PC-3 (cell line): Measurements from ENCODE around the gene ZFX. TPM values are rescaled to one million over a fixed set of nuclear protein-coding genes. Genes with fewer than 3 reads are reported as not detected.

Source experiments
- ATAC-seq: fragments of 200-7000 bp; cut with Tn5 transposase; 2 replicates; pipeline ENCODE4 v1.9.1; 2020; ENCODE audit warnings: mild to moderate bottlenecking, moderate library complexity
- BruUV-seq: library from RNA; stranded (reverse); fragments of 400-500 nt; replicated peaks from 2 replicates; lab custom pipeline; 2021; lab: Mats Ljungman, UMichigan
- CTCF ChIA-PET: fragments of 300-600 bp; sonication (Branson Sonifier 250); formaldehyde crosslinking; loops from one replicate; lab custom pipeline; 2022; ENCODE audit warnings: antibody characterized with exemption; lab: Charles Lee
- POLR2A ChIA-PET: fragments of 300-600 bp; sonication (Branson Sonifier 250); formaldehyde crosslinking; loops from one replicate; lab custom pipeline; 2022; ENCODE audit warnings: antibody characterized with exemption; ENCODE audit not compliant: unreplicated experiment; lab: Charles Lee
- DNase-seq: peaks from one replicate; pipeline ENCODE4 v3.0.0-alpha.2; 2015
- H2AFZ ChIP-seq: fragments of 300-600 bp; sonication (generic); 2 replicates; pipeline ENCODE4 v1.6.0; 2016; ENCODE audit warnings: antibody characterized with exemption, low read length
- H3F3A ChIP-seq: fragments of 300-600 bp; sonication (generic); one replicate; pipeline ENCODE4 v1.6.0; 2017; ENCODE audit warnings: antibody characterized with exemption, low read length, control low read depth, mild to moderate bottlenecking; ENCODE audit not compliant: unreplicated experiment
- H3K27ac ChIP-seq: fragments of 300-600 bp; sonication (generic); 2 replicates; pipeline ENCODE4 v1.5.1; 2016; ENCODE audit warnings: mild to moderate bottlenecking, low read length
- H3K27me3 ChIP-seq: fragments of 300-600 bp; sonication (generic); 2 replicates; pipeline ENCODE4 v1.6.1; 2016; ENCODE audit warnings: low read length, mixed read lengths
- H3K36me3 ChIP-seq: fragments of 300-600 bp; sonication (generic); 2 replicates; pipeline ENCODE4 v1.6.1; 2016; ENCODE audit warnings: low read depth, mixed run types, low read length, mixed read lengths
- H3K4me1 ChIP-seq: fragments of 300-600 bp; sonication (generic); 2 replicates; pipeline ENCODE4 v1.5.1; 2016; ENCODE audit warnings: low read length; ENCODE audit not compliant: insufficient read depth
- H3K4me2 ChIP-seq: fragments of 300-600 bp; sonication (generic); 2 replicates; pipeline ENCODE4 v1.6.0; 2016; ENCODE audit warnings: low read length
- H3K4me3 ChIP-seq: fragments of 300-600 bp; sonication (generic); 2 replicates; pipeline ENCODE4 v1.5.1; 2016; ENCODE audit warnings: mild to moderate bottlenecking, low read length, mixed read lengths
- H3K79me2 ChIP-seq: fragments of 300-600 bp; sonication (generic); 2 replicates; pipeline ENCODE4 v1.6.1; 2017; ENCODE audit warnings: low read length, mixed read lengths
- H3K9ac ChIP-seq: fragments of 300-600 bp; sonication (generic); 2 replicates; pipeline ENCODE4 v1.6.0; 2016; ENCODE audit warnings: mild to moderate bottlenecking, low read length
- H3K9me2 ChIP-seq: fragments of 300-600 bp; sonication (generic); replicated peaks from 2 replicates; pipeline ENCODE4 v1.6.1; 2016; ENCODE audit warnings: mixed run types, low read length, mixed read lengths
- H3K9me3 ChIP-seq: fragments of 300-600 bp; sonication (generic); 2 replicates; pipeline ENCODE4 v1.6.1; 2016; ENCODE audit warnings: low read length, mixed read lengths
- H4K20me1 ChIP-seq: fragments of 300-600 bp; sonication (generic); 2 replicates; pipeline ENCODE4 v1.6.1; 2016; ENCODE audit warnings: low read length, mixed read lengths
- EZH2 ChIP-seq: fragments of 300-600 bp; sonication (generic); IDR thresholded peaks from one replicate; pipeline ENCODE4 v1.6.1; 2017; ENCODE audit warnings: antibody characterized with exemption, mild to moderate bottlenecking, low read length; ENCODE audit not compliant: unreplicated experiment
- EZH2phosphoT487 ChIP-seq: fragments of 300-600 bp; sonication (generic); IDR thresholded peaks from 2 replicates; pipeline ENCODE4 v1.6.1; 2018; ENCODE audit warnings: mild to moderate bottlenecking, antibody characterized with exemption, low read length, borderline replicate concordance
- intact Hi-C: fragments of 100-400 bp; cut with micrococcal nuclease; formaldehyde crosslinking; loops from 2 replicates; pipeline ENCODE4 v1.9.0; 2023
- total RNA-seq: library from RNA; depleted of rRNA; stranded (reverse); fragments of >200 nt; gene quantifications from 2 replicates; pipeline ENCODE4 v1.2.3, GENCODE V29; 2014
- TF ChIP-seq, protein P1 (sequence below): fragments of 300-600 bp; sonication (generic); conservative IDR thresholded peaks from 2 replicates; pipeline ENCODE4 v1.5.1; 2017; ENCODE audit warnings: antibody characterized with exemption, low read depth, mild to moderate bottlenecking, low read length

Gene ZFX
- total RNA-seq, 1 experiment from 2014 or later = 21.0 TPM

GRCh38 chrX:24259544-24260240 is 110.2 kb downstream of the ZFX start:
- H3K27ac ChIP-seq = no peak overlapping the region
- no peaks in the 10 kb centered on the region for H4K20me1 ChIP-seq
- H3K9me2 ChIP-seq = no peaks in the 10 kb centered on the region
- no peaks in the 10 kb centered on the region for H3K9me3 ChIP-seq
- POLR2A ChIA-PET = no interaction called here
- no peaks in the 10 kb centered on the region for H3F3A ChIP-seq
- H2AFZ ChIP-seq = no peak overlapping the region
- ATAC-seq = peak; percentile 70
- H3K4me3 ChIP-seq = no peak overlapping the region
- BruUV-seq = no TSS peak
- no peaks in the 10 kb centered on the region for H3K27me3 ChIP-seq
- H3K4me2 ChIP-seq = no peak overlapping the region
- DNase-seq = peak; percentile 67
- no peak overlapping the region for H3K9ac ChIP-seq
- intact Hi-C loops = loop anchor here (1.0 to 10.0 kb wide), 5 partner anchors 85 to 239 kb away; no protein-coding TSS in a partner anchor
- TF ChIP-seq EZH2 = no peak
- TF ChIP-seq, protein P1, sequence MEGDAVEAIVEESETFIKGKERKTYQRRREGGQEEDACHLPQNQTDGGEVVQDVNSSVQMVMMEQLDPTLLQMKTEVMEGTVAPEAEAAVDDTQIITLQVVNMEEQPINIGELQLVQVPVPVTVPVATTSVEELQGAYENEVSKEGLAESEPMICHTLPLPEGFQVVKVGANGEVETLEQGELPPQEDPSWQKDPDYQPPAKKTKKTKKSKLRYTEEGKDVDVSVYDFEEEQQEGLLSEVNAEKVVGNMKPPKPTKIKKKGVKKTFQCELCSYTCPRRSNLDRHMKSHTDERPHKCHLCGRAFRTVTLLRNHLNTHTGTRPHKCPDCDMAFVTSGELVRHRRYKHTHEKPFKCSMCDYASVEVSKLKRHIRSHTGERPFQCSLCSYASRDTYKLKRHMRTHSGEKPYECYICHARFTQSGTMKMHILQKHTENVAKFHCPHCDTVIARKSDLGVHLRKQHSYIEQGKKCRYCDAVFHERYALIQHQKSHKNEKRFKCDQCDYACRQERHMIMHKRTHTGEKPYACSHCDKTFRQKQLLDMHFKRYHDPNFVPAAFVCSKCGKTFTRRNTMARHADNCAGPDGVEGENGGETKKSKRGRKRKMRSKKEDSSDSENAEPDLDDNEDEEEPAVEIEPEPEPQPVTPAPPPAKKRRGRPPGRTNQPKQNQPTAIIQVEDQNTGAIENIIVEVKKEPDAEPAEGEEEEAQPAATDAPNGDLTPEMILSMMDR = peak; percentile 83
- no peak for TF ChIP-seq EZH2phosphoT487
- CTCF ChIA-PET = interaction anchor here (0.9 to 1.1 kb wide), 2 partner anchors 136 to 239 kb away, joined by 3 to 5 read pairs; no protein-coding TSS in a partner anchor
- peaks cover 3% of the 10 kb centered on the region for H3K4me1 ChIP-seq
- H3K79me2 ChIP-seq = no peaks in the 10 kb centered on the region
- no peaks in the 10 kb centered on the region for H3K36me3 ChIP-seq

DNA sequence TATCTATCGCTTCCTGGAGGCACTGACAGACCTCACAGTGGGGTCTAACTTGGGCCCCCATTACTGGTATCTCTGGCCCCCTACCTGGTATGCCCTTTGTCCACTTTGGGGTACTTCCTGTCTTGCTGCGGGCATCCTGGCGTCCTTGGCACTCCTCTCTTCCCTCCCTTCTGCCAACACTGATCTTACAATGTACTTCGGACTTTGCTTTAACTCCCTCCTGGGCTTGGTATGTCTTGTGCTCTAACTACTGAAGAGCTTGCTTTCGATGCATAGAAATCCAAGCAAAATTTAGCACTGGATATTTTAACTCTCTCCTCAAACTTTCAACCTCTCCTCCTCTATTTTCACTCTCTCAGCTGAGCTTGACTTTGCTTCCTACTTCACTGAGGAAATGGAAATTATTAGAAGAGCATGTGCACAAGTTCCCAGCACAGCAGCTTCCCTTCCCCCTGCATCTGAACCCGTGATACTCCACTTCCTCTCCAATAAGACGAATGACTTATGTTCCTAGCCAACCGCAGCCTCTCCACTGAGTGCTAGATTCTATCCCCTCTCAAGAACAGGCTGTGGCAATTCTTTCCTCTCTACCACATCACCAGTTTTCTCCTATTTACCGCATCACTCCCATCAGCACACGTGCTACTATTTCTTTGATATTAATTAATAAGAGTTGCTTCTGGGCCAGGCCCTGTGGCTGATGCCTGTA is 111.5 kb downstream of the ZFX start:
- BruUV-seq = no TSS peak
- H3F3A ChIP-seq = no peaks in the 10 kb centered on the region
- TF ChIP-seq, protein P1 = no peak
- no peak for TF ChIP-seq EZH2
- no peak overlapping the region for H3K4me2 ChIP-seq
- H3K27me3 ChIP-seq = no peaks in the 10 kb centered on the region
- intact Hi-C loops = loop anchor here (10.0 kb wide), 1 partner anchor 84 kb away; no protein-coding TSS in a partner anchor
- no peaks in the 10 kb centered on the region for H3K36me3 ChIP-seq
- H3K27ac ChIP-seq = no peak overlapping the region
- H3K4me1 ChIP-seq = peaks cover 4% of the 10 kb centered on the region
- no peaks in the 10 kb centered on the region for H4K20me1 ChIP-seq
- H2AFZ ChIP-seq = no peak overlapping the region
- ChIA-PET POLR2A (no interaction called here), CTCF (no interaction called here)
- H3K9me3 ChIP-seq = no peaks in the 10 kb centered on the region
- H3K9me2 ChIP-seq = no peaks in the 10 kb centered on the region
- no peak for DNase-seq
- H3K79me2 ChIP-seq = no peaks in the 10 kb centered on the region
- ATAC-seq = no peak
- no peak overlapping the region for H3K9ac ChIP-seq
- no peak overlapping the region for H3K4me3 ChIP-seq

- Histone ChIP-seq H3K9me3 (no peaks in the 10 kb centered on the region), H2AFZ (no peak overlapping the region), H4K20me1 (no peaks in the 10 kb centered on the region), H3K36me3 (no peaks in the 10 kb centered on the region), H3K4me3 (no peak overlapping the region), H3K9ac (no peak overlapping the region), H3K27ac (no peak overlapping the region), H3K4me1 (peaks cover 8% of the 10 kb centered on the region), H3F3A (no peaks in the 10 kb centered on the region), H3K79me2 (no peaks in the 10 kb centered on the region), H3K9me2 (no peaks in the 10 kb centered on the region), H3K27me3 (no peaks in the 10 kb centered on the region), H3K4me2 (no peak overlapping the region)
- ATAC-seq = no peak
- no peak for DNase-seq
- no TSS peak for BruUV-seq
- ChIA-PET CTCF (no interaction called here), POLR2A (no interaction called here)
- TF ChIP-seq EZH2 (no peak), EZH2phosphoT487 (no peak)
- TF ChIP-seq, protein P1 = no peak
- intact Hi-C loops = loop anchor here (10.0 kb wide), 1 partner anchor 82 kb away; no protein-coding TSS in a partner anchor
Observed at GRCh38 chrX:24262309-24262708, 112.8 kb downstream of the ZFX start.
